GM18520 (cell line): ENCODE data around the gene TUBA4B.
"Not testable (repeated sequence)": the region's sequence is repeated elsewhere in the genome, so short reads cannot be mapped to it uniquely, and the experiment has no call there.

Source experiments
- ATAC-seq: cut with Tn5 transposase; IDR thresholded peaks from one replicate; pipeline ENCODE4 v1.9.1; 2021; ENCODE audit not compliant: unreplicated experiment

TUBA4B gene

GRCh38 chr2:219290381-219291171, 37.5 kb downstream of the TUBA4B start:
- ATAC-seq = no peak

DNA sequence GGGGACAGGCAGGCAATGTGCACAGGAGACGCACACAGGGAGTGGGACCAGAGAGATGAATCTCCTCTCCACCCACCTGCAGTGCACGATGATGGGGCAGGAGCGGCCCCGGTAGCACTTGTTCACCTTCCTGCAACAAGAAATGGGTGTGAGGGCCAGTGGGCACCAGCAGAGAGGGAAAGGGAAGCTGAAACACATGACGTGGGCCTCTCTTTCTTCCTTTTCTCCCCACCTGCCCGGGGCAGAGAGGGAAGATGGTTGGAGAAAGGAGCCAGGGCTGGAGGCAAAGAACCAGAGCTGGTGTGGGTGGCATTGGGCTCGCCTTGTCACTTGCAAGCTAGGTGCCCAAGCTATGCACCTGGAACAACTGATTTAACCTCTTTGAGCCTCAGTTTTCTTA, 38.4 kb downstream of the TUBA4B start:
- no peak for ATAC-seq

GRCh38 chr2:219291910-219292490, 39.0 kb downstream of the TUBA4B start:
- no peak for ATAC-seq

- no peak for ATAC-seq
Observed at GRCh38 chr2:219292616-219293015, 39.6 kb downstream of the TUBA4B start.

DNA sequence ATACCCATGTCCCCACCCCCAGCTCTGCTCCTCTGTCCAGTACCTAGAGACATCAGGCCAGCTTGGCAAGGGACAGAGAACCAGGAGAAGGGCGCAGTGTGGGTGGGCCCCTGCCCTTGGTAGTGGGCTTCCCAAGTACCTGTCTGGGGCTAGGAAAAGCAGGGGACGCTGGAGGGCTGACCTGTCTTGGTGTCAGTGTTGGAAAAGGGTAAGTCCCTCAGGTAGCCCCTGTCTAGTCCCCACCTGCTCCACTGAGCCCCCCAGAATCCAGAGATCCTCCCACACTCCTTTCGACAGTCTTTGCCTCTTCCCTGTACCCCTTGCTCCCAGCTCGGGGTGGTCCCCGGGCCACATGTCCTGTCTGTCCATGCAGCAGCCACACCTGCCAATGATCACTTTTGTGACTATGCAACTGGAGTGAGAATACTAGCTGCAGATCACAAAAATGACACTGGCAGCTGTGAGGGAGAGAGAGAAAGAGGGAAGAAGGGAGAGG, 40.7 kb downstream of the TUBA4B start:
- ATAC-seq = no peak

DNA sequence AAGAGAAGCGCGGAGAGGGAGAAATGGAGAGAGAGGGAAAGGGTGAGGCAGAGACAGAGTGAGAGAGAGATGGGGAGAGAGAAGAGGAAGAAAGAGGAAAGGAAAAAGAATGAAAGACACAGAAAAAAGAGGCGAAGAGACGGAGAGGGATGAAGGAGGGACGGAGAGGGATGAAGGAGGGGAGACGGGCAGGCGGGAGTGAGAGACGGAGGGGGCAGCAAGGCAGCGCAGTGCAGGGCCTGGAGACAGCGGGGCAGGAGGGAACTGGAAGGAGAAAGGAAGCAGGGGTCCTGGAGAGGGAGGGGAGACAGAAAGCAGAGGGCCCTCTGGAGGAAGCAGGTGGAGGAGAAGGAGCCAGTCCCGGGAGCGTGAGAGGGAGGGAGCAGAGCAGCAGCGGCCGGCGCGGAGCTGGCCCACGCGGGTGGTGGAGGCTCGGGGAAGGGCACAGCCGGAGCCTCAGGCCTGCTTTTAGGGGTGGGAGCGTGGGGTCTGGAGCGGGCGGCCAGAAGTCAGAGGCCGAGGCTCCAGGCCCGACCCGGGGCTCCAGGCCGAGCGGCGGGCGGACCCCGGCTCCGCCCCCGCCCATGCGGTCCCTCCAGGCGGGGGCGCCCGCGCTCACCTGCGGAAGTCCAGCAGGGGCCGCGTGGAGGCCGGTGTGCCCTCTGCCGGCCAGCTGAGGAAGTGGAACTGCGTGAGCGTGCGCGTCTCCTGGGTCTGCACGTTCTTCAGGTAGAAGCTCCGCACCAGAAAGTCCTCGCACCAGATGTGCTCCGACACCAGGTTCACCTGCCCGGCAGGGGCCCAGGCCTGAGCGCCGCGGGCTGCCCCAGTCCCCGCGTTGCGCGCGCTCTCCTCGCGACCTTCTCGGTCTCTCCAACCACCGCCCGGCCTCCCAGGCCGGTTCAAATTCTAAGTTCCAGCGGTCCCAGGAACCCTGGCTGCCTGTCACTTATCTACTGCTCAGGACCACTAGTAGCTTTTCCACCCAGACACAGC, 41.6 kb downstream of the TUBA4B start:
- ATAC-seq = peak; percentile 86

DNA sequence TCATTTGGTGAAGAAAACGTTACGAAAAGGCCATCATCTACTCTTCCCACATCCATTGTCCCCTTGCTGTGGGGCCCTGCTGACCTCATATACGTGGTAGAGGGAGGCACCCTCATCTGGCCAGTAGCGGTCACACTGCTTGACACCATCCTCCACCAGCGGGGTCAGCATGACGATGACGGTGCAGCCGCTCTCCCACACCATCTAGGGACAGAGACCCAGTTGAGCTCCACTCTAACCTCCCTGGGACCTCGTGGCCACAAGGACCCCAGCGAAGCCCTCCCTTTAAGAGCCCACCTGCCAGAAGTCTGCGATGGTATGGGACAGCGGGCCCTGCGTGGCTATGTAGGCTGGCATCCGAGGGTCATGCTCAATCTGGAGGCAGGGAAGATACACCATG, 43.1 kb downstream of the TUBA4B start:
- ATAC-seq = no peak

DNA sequence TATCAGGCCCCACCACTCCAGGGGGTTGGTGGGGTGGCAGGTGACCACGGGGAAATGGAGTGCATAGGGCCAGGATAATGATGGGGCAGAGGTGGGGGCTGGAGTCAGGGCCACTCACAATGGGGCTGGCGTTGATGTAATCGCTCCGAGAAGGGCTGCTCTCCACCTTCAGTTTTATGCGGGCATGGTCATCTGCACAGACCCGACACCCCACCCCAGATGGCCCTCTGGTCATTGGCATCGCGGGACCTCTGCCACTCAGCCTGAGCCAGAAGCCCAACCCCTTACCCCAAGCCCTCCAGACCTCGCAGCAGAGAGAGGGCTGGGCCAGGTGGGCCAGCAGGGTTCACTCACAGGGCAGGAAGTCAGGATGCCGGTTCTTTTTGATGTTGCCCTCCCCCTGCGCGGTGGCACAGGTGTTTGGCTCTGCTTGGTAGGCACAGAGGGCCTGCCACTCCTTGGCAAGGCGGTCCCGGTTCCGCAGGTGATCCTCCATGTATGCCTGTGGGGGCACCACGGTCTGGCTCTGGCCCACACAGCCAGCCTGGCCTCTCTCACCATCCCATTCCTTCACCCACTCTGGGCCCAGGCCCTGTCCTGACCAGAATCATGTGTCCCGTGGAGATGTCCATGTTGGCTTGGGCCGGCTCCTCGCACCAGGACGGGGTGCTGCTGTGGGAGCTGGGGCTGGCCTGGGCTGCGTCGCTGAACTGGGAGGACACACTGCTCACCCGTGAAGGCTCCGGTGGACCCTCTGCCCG, 43.8 kb downstream of the TUBA4B start:
- ATAC-seq = no peak

DNA sequence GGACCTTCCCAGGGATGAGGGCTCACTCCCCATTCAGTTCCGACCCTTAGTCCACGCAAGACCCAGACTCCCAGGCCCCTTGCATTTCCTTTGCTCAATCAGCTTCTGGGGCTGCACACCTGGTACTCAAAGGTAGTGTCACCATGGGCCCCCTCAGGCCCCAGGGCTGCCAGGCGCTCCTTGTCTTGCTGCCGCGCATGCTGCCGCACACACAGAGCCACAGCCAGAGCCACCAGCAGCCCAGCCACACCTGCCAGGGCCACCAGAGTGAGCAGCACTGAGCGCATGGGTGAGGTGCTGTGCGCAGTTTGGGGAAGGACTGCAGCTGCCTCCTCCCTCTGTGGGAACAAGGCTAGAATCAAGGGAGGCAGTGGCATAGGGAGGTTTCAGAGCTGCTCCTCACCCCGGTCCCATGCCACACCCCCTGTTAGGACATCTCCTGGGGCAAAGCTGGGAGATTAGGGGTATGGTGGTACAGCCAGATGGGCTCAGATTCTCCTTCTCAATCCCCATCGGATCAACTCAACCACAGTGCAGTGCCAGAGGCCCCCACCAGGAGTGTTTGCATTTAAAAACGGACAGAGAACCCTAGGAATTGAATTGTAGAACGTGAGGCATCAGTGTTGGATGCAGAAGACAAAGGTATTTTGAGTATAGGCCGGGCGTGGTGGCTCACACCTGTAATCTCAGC, 44.9 kb downstream of the TUBA4B start:
- no peak for ATAC-seq

DNA sequence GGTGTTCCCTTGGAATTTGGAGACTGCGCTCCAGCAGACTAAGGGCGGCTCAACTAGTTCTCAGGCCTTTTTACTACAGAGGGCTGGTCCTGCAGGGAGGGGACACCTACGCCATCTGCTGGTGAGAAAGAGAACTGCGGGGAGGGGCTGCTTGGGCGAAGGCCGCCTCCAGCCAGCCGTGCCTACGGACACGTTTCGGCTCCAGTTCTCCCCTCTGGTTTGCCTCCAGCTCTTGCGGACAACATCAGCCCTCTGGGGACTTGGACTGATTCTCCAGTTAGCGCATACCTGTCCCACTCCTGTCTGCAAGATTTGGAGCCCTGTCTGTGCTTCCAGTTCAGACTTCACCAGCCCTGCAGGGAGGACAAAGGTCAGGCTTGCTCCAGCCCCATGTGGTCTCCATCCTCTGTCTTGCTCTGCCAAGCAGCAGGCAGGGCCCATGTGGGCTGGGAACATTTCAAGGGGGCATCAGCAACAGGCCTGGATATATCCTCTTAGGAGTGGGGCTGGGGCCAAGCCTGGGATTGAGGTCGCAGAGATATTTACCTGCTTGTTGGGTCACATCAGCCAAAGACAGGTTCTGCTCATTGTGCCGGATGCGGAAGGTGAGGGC, 45.8 kb downstream of the TUBA4B start:
- no peak for ATAC-seq

- ATAC-seq = no peak
Observed at GRCh38 chr2:219299372-219299760, 46.3 kb downstream of the TUBA4B start.

- ATAC-seq = no peak
Observed at GRCh38 chr2:219300022-219300421, 47.0 kb downstream of the TUBA4B start.

GRCh38 chr2:219302412-219302968, 49.4 kb downstream of the TUBA4B start:
- ATAC-seq = no peak

DNA sequence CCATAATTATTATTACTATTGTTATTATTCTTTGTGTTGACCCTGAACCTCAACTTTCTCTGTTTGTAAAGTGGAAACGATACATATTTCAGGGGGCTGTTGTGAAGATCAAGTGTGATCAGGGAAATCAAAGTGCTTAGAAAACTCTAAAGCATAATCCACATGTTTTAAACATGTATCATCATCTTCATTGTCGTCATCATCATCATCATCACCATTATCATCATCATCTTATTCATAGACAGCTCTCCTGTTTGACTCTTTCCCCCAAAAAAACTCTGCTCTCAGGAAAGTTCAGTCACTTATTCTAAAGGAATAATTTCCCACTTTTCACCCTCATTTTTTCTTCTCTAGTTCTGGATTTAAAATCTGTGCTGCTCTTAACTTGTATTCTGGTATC, 51.2 kb downstream of the TUBA4B start:
- no peak for ATAC-seq

DNA sequence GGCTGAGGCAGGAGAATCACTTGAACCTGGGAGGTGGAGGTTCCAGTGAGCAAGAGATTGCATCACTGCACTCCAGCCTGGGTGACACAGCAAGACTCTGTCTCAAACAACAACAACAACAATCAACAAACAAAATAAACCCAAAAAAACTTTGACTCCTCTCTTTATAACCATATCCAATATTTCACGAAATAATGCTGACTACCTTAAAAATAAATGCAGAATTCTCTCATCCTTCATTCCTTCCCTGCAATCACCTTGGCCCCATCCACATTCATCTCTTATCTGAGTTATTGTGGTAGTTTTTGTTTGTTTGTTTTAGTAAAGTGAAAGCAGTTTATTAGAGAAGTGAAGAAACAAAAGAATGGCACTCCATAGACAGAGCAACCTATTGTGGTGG, 53.0 kb downstream of the TUBA4B start:
- no peak for ATAC-seq

DNA sequence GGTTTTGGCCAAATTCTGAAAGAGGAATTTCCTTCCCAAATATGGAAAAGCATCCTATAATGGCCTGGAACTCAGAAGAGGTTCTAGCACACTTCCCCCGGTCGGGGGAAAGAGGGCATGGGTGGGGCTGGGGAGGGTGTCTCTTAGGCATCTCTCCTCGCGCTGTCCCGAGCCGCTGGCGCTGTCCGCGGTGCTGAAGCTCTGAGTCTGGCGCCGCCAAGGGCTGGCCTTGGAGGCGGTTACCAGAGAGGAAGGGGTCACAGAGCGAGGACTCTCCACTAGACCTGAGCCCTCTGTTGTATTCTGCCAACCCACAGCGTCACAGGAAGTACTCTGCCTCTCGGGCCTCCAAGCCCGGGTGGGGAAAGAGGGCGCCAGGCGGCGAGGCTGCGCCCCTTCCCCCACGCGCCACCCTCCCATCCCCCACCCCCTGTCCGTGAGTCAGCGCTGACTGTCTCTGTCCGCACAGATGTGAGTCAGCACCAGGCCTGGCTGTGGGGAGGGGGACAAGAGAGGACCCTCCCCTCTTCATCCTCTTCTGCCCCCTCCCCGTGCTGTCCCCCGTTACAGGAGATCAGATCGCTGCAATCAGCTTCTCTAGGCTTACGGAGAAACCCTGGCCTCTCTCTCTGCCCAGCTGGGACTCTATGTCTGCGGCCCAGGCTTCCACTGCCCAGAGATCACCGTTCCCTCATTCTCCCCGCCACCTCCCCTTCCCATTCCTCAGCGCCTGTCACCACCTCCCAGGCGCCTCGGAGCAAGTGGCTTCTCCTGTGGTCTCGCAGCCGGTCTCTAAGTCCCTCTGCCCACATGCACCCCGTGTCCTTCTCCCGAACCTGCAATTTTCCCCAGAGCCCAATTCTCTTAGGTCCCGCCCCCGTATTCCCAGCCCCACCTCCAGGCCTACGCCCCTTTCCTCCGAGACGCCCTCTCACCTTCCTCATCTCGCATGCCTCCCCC, 55.4 kb downstream of the TUBA4B start:
- ATAC-seq = no peak

DNA sequence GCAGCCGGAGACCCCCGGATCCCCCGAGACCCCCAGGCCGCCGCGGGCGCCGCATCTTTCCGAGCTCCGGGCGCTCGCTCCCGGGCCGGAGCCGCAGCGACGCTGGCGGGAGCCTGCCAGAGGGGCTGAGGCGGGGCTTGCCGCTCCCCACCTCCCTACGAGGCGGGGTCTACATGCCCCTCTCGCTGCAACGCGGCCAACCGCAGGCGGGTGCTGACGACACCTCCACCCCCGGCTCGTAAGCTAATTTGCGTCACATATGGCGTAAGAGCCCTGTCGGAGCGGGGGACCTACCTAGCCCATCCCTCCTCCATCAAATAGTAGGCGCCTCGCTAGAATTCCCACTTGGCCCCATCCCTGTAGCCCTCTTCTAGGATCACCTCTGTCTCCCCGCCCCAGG, 56.2 kb downstream of the TUBA4B start, which contains the start of gene PTPRN:
TSS of gene PTPRN (minus strand) at position 124 of the 400 bp plus-strand sequence. CDS start at position 55, 69 bp downstream.
- no peak for ATAC-seq

- not testable (repeated sequence) for ATAC-seq
Observed at GRCh38 chr2:219312683-219313263, 59.7 kb downstream of the TUBA4B start.
